ENCODE data around the gene GPR84.

Gene GPR84

DNA sequence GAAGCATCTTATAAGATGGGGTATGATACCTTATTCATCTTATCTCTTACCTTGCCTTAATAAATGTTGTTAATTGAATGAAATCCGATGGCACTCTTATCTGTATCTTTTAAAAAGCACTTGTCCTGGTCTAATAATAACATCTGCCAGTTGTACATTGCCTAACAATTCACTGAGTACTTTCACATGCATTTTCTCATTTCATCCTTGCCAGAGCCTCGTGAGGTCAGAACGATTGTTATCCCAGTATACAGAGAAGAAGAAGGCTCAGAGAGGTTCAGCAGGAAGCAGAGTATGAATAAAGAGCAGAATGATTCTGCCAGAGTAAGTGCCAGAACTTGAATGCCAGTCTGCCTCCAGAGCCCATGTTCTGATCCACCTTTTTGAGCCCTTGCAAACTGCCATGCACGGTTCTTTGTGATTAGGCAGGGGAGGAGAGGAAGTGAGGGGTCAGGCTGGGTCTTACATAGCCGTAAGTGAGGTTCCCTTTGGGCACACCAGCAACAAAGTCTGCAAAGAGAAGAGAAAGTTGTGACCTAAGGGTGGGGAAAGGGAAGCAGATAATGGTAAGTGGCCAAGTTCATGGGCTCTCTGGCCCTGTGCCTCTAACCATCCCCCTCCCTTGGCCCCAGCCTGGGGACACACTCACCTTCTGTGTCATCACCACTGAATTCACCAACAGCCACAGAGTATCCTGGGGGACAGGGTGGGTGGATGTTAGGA lies 43.1 kb upstream of the GPR84 start:
- no peak for ATAC-seq (ENCODE audit: insufficient read depth, low read depth)
- Histone ChIP-seq H3K27me3 (ENCODE audit: insufficient read depth, low read length, poor library complexity) (no peaks in the 10 kb centered on the region), H3K9ac (ENCODE audit: low read depth, low read length) (no peak overlapping the region), H2AFZ (ENCODE audit: low read depth, low read length) (no peak overlapping the region), H3K79me2 (ENCODE audit: insufficient read depth, low read length) (peaks cover 15% of the 10 kb centered on the region), H3K9me3 (ENCODE audit: insufficient read depth, low read length, severe bottlenecking) (no peaks in the 10 kb centered on the region), H3K4me2 (ENCODE audit: insufficient read depth, low read length) (no peak overlapping the region), H3K4me3 (ENCODE audit: low read depth in 1 of 2, low read length in 2 of 2) (no peak overlapping the region), H3K27ac (ENCODE audit: low read length) (no peak overlapping the region), H3K36me3 (ENCODE audit: insufficient read depth, low read length) (peaks cover 84% of the 10 kb centered on the region), H4K20me1 (ENCODE audit: insufficient read depth, low read length) (no peaks in the 10 kb centered on the region), H3K4me1 (ENCODE audit: insufficient read depth, low read length) (peaks cover 7% of the 10 kb centered on the region)
- TF ChIP-seq, protein P1, sequence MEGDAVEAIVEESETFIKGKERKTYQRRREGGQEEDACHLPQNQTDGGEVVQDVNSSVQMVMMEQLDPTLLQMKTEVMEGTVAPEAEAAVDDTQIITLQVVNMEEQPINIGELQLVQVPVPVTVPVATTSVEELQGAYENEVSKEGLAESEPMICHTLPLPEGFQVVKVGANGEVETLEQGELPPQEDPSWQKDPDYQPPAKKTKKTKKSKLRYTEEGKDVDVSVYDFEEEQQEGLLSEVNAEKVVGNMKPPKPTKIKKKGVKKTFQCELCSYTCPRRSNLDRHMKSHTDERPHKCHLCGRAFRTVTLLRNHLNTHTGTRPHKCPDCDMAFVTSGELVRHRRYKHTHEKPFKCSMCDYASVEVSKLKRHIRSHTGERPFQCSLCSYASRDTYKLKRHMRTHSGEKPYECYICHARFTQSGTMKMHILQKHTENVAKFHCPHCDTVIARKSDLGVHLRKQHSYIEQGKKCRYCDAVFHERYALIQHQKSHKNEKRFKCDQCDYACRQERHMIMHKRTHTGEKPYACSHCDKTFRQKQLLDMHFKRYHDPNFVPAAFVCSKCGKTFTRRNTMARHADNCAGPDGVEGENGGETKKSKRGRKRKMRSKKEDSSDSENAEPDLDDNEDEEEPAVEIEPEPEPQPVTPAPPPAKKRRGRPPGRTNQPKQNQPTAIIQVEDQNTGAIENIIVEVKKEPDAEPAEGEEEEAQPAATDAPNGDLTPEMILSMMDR (IDR thresholded peaks at IDR 0.05; ENCODE audit: borderline replicate concordance, extremely low read depth, low read length, poor library complexity, severe bottlenecking), result no peak
- TF ChIP-seq EZH2 (IDR thresholded peaks at IDR 0.05; ENCODE audit: borderline replicate concordance, low read depth, low read length, severe bottlenecking), result no peak
- no peak for DNase-seq

DNA sequence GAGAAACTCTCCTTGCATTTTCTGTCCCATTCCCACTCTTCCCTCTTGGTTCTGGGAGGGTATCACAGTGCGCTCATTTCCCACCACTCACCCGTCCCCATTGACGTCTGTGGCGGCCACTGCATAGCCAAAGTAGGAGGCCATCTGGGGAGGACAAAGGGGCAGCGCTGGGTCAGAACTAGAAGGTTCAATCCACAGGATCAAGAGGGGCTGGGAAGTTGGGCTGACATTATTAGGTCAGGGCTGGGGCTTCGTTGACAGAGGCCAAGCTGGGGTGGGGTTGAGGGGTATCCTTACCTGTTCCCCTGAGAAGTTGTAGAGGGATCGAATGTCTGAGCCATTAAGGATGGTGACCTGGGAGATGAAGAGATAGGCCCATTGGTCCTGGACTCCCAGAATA lies 41.3 kb upstream of the GPR84 start:
- H3K4me1 ChIP-seq (ENCODE audit: insufficient read depth, low read length), result no peaks in the 10 kb centered on the region
- no peak overlapping the region for H2AFZ ChIP-seq (ENCODE audit: low read depth, low read length)
- H4K20me1 ChIP-seq (ENCODE audit: insufficient read depth, low read length), result no peaks in the 10 kb centered on the region
- DNase-seq (no peak), ATAC-seq (ENCODE audit: insufficient read depth, low read depth) (no peak)
- H3K36me3 ChIP-seq (ENCODE audit: insufficient read depth, low read length), result peaks cover 84% of the 10 kb centered on the region
- H3K27me3 ChIP-seq (ENCODE audit: insufficient read depth, low read length, poor library complexity), result no peaks in the 10 kb centered on the region
- no peak for TF ChIP-seq EZH2 (IDR thresholded peaks at IDR 0.05; ENCODE audit: borderline replicate concordance, low read depth, low read length, severe bottlenecking)
- TF ChIP-seq, protein P1 (IDR thresholded peaks at IDR 0.05; ENCODE audit: borderline replicate concordance, extremely low read depth, low read length, poor library complexity, severe bottlenecking), result no peak
- no peak overlapping the region for H3K4me2 ChIP-seq (ENCODE audit: insufficient read depth, low read length)
- no peak overlapping the region for H3K4me3 ChIP-seq (ENCODE audit: low read depth in 1 of 2, low read length in 2 of 2)
- no peak overlapping the region for H3K9ac ChIP-seq (ENCODE audit: low read depth, low read length)
- H3K27ac ChIP-seq (ENCODE audit: low read length), result no peak overlapping the region
- no peaks in the 10 kb centered on the region for H3K9me3 ChIP-seq (ENCODE audit: insufficient read depth, low read length, severe bottlenecking)
- H3K79me2 ChIP-seq (ENCODE audit: insufficient read depth, low read length), result no peaks in the 10 kb centered on the region

DNA sequence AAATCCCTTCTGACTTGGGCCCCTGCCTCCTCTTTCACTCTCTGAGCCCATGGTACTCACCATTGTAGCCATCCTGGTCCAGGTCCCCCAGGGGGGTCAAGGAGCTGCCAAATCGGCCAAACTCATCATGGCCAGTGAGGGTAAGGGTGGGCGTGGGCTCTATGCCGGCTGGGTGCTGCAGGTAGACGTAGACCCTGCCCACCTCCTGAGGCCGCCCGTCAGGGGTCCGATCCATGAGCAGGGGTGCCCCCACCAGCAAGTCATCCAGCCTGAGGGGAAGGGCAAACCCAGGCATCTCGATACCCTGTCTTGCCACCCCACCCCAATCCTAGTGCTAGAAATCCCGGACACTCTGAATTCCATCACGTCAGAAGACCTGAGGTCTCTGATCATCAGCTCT lies 40.8 kb upstream of the GPR84 start:
- Histone ChIP-seq H4K20me1 (ENCODE audit: insufficient read depth, low read length) (no peaks in the 10 kb centered on the region), H3K36me3 (ENCODE audit: insufficient read depth, low read length) (peaks cover 89% of the 10 kb centered on the region), H3K27me3 (ENCODE audit: insufficient read depth, low read length, poor library complexity) (no peaks in the 10 kb centered on the region), H3K27ac (ENCODE audit: low read length) (no peak overlapping the region), H3K4me1 (ENCODE audit: insufficient read depth, low read length) (no peaks in the 10 kb centered on the region), H2AFZ (ENCODE audit: low read depth, low read length) (no peak overlapping the region), H3K9ac (ENCODE audit: low read depth, low read length) (no peak overlapping the region), H3K9me3 (ENCODE audit: insufficient read depth, low read length, severe bottlenecking) (no peaks in the 10 kb centered on the region), H3K4me3 (ENCODE audit: low read depth in 1 of 2, low read length in 2 of 2) (no peak overlapping the region), H3K4me2 (ENCODE audit: insufficient read depth, low read length) (no peak overlapping the region), H3K79me2 (ENCODE audit: insufficient read depth, low read length) (no peaks in the 10 kb centered on the region)
- no peak for TF ChIP-seq EZH2 (IDR thresholded peaks at IDR 0.05; ENCODE audit: borderline replicate concordance, low read depth, low read length, severe bottlenecking)
- TF ChIP-seq, protein P1 (IDR thresholded peaks at IDR 0.05; ENCODE audit: borderline replicate concordance, extremely low read depth, low read length, poor library complexity, severe bottlenecking), result no peak
- ATAC-seq (ENCODE audit: insufficient read depth, low read depth), result no peak
- no peak for DNase-seq

Measured in DND-41 (cell line).